ENCODE data around the gene EXD3. TPM values are rescaled to one million over a fixed set of nuclear protein-coding genes. Genes with fewer than 3 reads are reported as not detected.

EXD3 gene
- polyA plus RNA-seq, 2 of the 4 experiments (the other 2 are of a cell fraction) = 3.4 to 4.5 TPM

DNA sequence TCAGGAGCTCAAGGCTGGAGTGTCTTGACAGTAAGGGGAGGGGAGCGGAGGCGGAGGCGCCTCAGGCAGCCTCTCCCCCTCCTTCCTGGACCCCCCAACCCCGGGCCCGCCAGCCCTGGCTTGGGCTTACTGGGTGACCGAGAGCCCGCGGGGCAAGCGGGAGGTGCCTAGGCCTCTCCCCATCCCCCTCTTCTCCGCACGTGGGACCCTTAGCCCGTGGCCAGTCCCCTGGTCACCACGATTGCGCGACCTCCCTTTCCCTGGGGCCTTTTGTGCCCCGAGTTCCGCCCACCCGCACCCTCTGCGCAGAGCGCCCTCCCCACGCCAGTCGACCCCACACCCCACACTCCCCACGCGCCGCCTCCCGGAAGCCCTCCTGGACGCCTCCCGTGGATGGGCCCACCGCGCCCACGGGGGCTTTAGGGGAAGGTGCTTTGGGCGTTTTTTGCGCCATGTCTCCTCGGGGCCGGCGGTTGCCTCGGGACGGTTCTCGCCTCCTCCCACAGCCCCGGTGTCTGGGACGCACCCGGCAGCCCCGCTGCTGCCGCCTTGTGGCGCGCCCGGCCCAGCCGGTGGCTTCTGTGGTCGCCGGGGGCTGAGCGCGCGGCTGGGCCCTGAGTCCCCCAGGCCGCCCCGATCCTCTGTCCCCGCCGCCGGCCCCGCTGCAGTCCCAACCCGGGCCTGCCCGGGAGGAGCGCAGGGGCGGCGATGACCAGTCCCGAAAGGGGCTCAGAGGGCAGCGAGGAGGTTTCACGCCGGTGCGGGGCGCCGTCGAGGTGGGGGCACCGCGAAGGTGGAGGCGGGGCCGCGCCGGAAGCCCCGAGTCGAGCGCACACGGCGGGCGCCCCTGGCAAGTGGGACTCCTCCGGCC lies 142.3 kb downstream of the EXD3 start:
- DNase-seq (ENCODE audit: low read depth in 1 of 2, low spot score in 1 of 2) = no peak
- POLR2A ChIA-PET = no interaction called here
- no peak for ATAC-seq
- no peak for FAIRE-seq
- CTCF ChIA-PET = interaction anchor here (0.9 to 2.5 kb wide), 6 partner anchors 9 to 44 kb away, joined by 3 to 9 read pairs (median 4); partner anchors contain the start of gene NRARP
- Histone ChIP-seq H3K9me3 (no peaks in the 10 kb centered on the region), H3K4me1 (peaks cover 27% of the 10 kb centered on the region), H3K27ac (no peak overlapping the region), H3K4me3 (no peak overlapping the region), H3K4me2 (no peak overlapping the region)
- 95% methylated on average over 70 of the region's 85 CpGs for WGBS (ENCODE audit: missing lambda C conversion rate)
- TF ChIP-seq CHD2 (IDR thresholded peaks at IDR 0.05; ENCODE audit: low read length, partially characterized antibody) (no peak), POLR2A (IDR thresholded peaks at IDR 0.05; ENCODE audit: low read length) (no peak), FOSL2 (IDR thresholded peaks at IDR 0.05) (no peak), FOSL2 (CRISPR knock-in tag; IDR thresholded peaks at IDR 0.05) (no peak), ZC3H11A (IDR thresholded peaks at IDR 0.05) (no peak), NPAS2 (CRISPR knock-in tag; IDR thresholded peaks at IDR 0.05; ENCODE audit: borderline replicate concordance) (no peak), EHF (CRISPR knock-in tag; IDR thresholded peaks at IDR 0.05) (no peak), CHD4 (IDR thresholded peaks at IDR 0.05; ENCODE audit: borderline replicate concordance) (no peak), ZSCAN20 (CRISPR knock-in tag; IDR thresholded peaks at IDR 0.05) (no peak), TP53 (CRISPR knock-in tag; IDR thresholded peaks at IDR 0.05) (no peak), CEBPB (IDR thresholded peaks at IDR 0.05) (no peak), HDAC2 (IDR thresholded peaks at IDR 0.05) (no peak), KDM5A (IDR thresholded peaks at IDR 0.05) (no peak), CBX8 (IDR thresholded peaks at IDR 0.05) (no peak), FOSB (CRISPR knock-in tag; IDR thresholded peaks at IDR 0.05) (no peak), RAD21 (conservative IDR thresholded peaks at IDR 0.05 in 1 of 2, IDR thresholded peaks at IDR 0.05 in 1 of 2) (no peak), ZNF302 (CRISPR knock-in tag; IDR thresholded peaks at IDR 0.05) (no peak), CBX2 (IDR thresholded peaks at IDR 0.05; ENCODE audit: borderline replicate concordance, low read depth) (no peak)
- TF ChIP-seq, protein P1, sequence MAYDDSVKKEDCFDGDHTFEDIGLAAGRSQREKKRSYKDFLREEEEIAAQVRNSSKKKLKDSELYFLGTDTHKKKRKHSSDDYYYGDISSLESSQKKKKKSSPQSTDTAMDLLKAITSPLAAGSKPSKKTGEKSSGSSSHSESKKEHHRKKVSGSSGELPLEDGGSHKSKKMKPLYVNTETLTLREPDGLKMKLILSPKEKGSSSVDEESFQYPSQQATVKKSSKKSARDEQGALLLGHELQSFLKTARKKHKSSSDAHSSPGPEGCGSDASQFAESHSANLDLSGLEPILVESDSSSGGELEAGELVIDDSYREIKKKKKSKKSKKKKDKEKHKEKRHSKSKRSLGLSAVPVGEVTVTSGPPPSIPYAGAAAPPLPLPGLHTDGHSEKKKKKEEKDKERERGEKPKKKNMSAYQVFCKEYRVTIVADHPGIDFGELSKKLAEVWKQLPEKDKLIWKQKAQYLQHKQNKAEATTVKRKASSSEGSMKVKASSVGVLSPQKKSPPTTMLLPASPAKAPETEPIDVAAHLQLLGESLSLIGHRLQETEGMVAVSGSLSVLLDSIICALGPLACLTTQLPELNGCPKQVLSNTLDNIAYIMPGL (CRISPR knock-in tag; IDR thresholded peaks at IDR 0.05; ENCODE audit: borderline replicate concordance) = no peak
- TF ChIP-seq, protein P2, sequence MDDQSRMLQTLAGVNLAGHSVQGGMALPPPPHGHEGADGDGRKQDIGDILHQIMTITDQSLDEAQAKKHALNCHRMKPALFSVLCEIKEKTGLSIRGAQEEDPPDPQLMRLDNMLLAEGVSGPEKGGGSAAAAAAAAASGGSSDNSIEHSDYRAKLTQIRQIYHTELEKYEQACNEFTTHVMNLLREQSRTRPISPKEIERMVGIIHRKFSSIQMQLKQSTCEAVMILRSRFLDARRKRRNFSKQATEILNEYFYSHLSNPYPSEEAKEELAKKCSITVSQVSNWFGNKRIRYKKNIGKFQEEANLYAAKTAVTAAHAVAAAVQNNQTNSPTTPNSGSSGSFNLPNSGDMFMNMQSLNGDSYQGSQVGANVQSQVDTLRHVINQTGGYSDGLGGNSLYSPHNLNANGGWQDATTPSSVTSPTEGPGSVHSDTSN (IDR thresholded peaks at IDR 0.05) = no peak

DNA sequence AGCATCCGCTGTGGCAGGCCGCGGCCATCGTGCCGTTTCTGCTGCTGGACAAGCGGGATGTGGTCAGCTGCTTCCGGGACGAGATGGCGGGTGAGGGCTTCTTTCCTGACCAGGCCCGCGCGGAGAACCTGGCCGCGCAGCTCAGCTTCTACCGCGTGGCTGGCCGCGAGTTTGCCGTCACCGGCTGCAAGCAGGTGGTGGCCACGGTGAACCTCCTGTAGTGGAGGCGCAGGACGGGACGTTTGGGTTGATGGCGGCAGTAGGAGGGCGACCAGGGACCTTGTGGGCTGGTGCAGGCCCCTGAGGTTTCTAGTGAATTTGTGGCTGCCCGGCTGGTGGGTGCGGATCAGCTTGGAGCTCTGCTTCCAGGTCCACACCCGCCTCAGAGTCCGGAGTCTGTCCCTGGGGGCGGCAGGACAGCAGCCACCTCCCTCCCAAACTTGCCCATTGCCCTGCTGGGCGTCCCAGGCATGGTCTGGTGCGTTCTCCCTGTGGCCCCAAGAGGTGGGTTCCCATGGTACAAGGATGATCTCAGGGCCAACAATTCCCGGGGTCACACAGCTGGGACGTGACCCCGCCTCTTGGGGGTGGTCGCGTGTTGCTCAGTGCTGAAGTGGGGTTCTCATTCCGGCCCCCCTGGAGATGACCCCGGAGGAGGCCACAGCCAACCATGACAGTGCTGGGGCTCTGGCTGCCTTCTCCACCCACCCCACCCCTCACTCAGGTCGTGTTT lies 143.1 kb downstream of the EXD3 start:
- CTCF ChIA-PET = interaction anchor here (1.0 to 2.5 kb wide), 8 partner anchors 10 to 273 kb away, joined by 3 to 9 read pairs (median 3); partner anchors contain the start of gene NRARP
- Histone ChIP-seq H3K27ac (no peak overlapping the region), H3K4me1 (peaks cover 32% of the 10 kb centered on the region), H3K4me3 (no peak overlapping the region), H3K4me2 (no peak overlapping the region), H3K9me3 (no peaks in the 10 kb centered on the region)
- 95% methylated on average over 34 of the region's 41 CpGs for WGBS (ENCODE audit: missing lambda C conversion rate)
- TF ChIP-seq, protein P3, sequence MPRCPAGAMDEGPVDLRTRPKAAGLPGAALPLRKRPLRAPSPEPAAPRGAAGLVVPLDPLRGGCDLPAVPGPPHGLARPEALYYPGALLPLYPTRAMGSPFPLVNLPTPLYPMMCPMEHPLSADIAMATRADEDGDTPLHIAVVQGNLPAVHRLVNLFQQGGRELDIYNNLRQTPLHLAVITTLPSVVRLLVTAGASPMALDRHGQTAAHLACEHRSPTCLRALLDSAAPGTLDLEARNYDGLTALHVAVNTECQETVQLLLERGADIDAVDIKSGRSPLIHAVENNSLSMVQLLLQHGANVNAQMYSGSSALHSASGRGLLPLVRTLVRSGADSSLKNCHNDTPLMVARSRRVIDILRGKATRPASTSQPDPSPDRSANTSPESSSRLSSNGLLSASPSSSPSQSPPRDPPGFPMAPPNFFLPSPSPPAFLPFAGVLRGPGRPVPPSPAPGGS (IDR thresholded peaks at IDR 0.05) = no peak
- no peak for TF ChIP-seq FOXS1 (CRISPR knock-in tag; IDR thresholded peaks at IDR 0.05)
- no peak for TF ChIP-seq NPAS2 (CRISPR knock-in tag; IDR thresholded peaks at IDR 0.05; ENCODE audit: borderline replicate concordance)
- TF ChIP-seq MAZ (IDR thresholded peaks at IDR 0.05; ENCODE audit: borderline replicate concordance, low read depth, low read length) = no peak
- TF ChIP-seq EP300 (IDR thresholded peaks at IDR 0.05) = no peak
- TF ChIP-seq FOSB (CRISPR knock-in tag; IDR thresholded peaks at IDR 0.05) = no peak
- no peak for TF ChIP-seq POLR2A (IDR thresholded peaks at IDR 0.05; ENCODE audit: low read length)
- TF ChIP-seq EHF (CRISPR knock-in tag; IDR thresholded peaks at IDR 0.05) = no peak
- no peak for TF ChIP-seq HOXB13 (CRISPR knock-in tag; IDR thresholded peaks at IDR 0.05; ENCODE audit: low read depth)
- no peak for TF ChIP-seq ZNF302 (CRISPR knock-in tag; IDR thresholded peaks at IDR 0.05)
- TF ChIP-seq, protein P4, sequence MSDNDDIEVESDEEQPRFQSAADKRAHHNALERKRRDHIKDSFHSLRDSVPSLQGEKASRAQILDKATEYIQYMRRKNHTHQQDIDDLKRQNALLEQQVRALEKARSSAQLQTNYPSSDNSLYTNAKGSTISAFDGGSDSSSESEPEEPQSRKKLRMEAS (IDR thresholded peaks at IDR 0.05) = no peak
- TF ChIP-seq, protein P5, sequence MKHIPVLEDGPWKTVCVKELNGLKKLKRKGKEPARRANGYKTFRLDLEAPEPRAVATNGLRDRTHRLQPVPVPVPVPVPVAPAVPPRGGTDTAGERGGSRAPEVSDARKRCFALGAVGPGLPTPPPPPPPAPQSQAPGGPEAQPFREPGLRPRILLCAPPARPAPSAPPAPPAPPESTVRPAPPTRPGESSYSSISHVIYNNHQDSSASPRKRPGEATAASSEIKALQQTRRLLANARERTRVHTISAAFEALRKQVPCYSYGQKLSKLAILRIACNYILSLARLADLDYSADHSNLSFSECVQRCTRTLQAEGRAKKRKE (CRISPR knock-in tag; IDR thresholded peaks at IDR 0.05; ENCODE audit: low read depth) = no peak
- ATAC-seq (no peak), DNase-seq (ENCODE audit: low read depth in 1 of 2, low spot score in 1 of 2) (no peak), FAIRE-seq (no peak)
- POLR2A ChIA-PET = interaction anchor here (1.4 kb wide), 1 partner anchor 39 kb away, joined by 4 read pairs; the partner anchor contains the start of gene TUBB4B
